Liver (tissue), 3 donors: ENCODE measurements around the gene MIPEP.

Source experiments
- CTCF ChIP-seq: fragments of 150-350 bp; IDR thresholded peaks from 2 replicates; pipeline ENCODE4 v1.5.1; 2017; ENCODE audit warnings: improper control_type of control experiment, low read depth, low read length; ENCODE audit not compliant: missing input control
- EGR1 ChIP-seq, 2 donors: IDR thresholded peaks; 2 replicates each; pipeline ENCODE4 v1.6.1; 2016 to 2018; ENCODE audit warnings: antibody characterized with exemption in 2 of 2, low read depth in 2 of 2
- FOXA1 ChIP-seq: IDR thresholded peaks from 2 replicates; pipeline ENCODE4 v1.6.1; 2016; ENCODE audit warnings: antibody characterized with exemption
- GABPA ChIP-seq, 2 donors: IDR thresholded peaks in 1 of 2; conservative IDR thresholded peaks in 1 of 2; 2 replicates each; pipeline ENCODE4 v1.6.1; 2016; ENCODE audit warnings: antibody characterized with exemption in 2 of 2, mild to moderate bottlenecking in 1 of 2, moderate library complexity in 1 of 2
- HNF4A ChIP-seq, 2 donors: conservative IDR thresholded peaks; 2 replicates each; pipeline ENCODE4 v1.6.1; 2016; ENCODE audit warnings: antibody characterized with exemption in 2 of 2, mild to moderate bottlenecking in 2 of 2
- JUND ChIP-seq, 2 donors: IDR thresholded peaks; 2 replicates each; pipeline ENCODE4 v1.6.1; 2016; ENCODE audit warnings: antibody characterized with exemption in 2 of 2
- MAX ChIP-seq: IDR thresholded peaks from 2 replicates; pipeline ENCODE4 v1.6.1; 2016; ENCODE audit warnings: antibody characterized with exemption
- RAD21 ChIP-seq, 2 donors: IDR thresholded peaks; 2 replicates each; pipeline ENCODE4 v1.6.1; 2016; ENCODE audit warnings: antibody characterized with exemption in 2 of 2, mild to moderate bottlenecking in 2 of 2
- REST ChIP-seq: IDR thresholded peaks from 2 replicates; pipeline ENCODE4 v1.6.1; 2016; ENCODE audit warnings: antibody characterized with exemption, mild to moderate bottlenecking
- RXRA ChIP-seq, 2 donors: IDR thresholded peaks; 2 replicates each; pipeline ENCODE4 v1.6.1; 2017 to 2018; ENCODE audit warnings: antibody characterized with exemption in 2 of 2, mild to moderate bottlenecking in 1 of 2
- SP1 ChIP-seq: IDR thresholded peaks from 2 replicates; pipeline ENCODE4 v1.6.1; 2018; ENCODE audit warnings: antibody characterized with exemption, mild to moderate bottlenecking
- TAF1 ChIP-seq: conservative IDR thresholded peaks from 2 replicates; pipeline ENCODE4 v1.6.1; 2016; ENCODE audit warnings: antibody characterized with exemption, mild to moderate bottlenecking
- ZBTB33 ChIP-seq: IDR thresholded peaks from 2 replicates; pipeline ENCODE4 v1.6.1; 2016; ENCODE audit warnings: antibody characterized with exemption
- donor health status: healthy.
- donor health status: healthy.

- TF ChIP-seq REST, result no peak
- no peak for TF ChIP-seq CTCF
- TF ChIP-seq SP1, result no peak
- TF ChIP-seq TAF1, result no peak
- no peak for TF ChIP-seq MAX
- TF ChIP-seq RAD21 (IDR thresholded peaks at IDR 0.05), result no peak
- no peak for TF ChIP-seq ZBTB33
- no peak for TF ChIP-seq GABPA (IDR thresholded peaks at IDR 0.05 in 1 of 2, conservative IDR thresholded peaks at IDR 0.05 in 1 of 2)
- TF ChIP-seq JUND (IDR thresholded peaks at IDR 0.05), result no peak
- no peak for TF ChIP-seq RXRA (IDR thresholded peaks at IDR 0.05)
- no peak for TF ChIP-seq EGR1 (IDR thresholded peaks at IDR 0.05; ENCODE audit: low read depth in 2 of 2)
- TF ChIP-seq FOXA1, result no peak
- no peak for TF ChIP-seq HNF4A (conservative IDR thresholded peaks at IDR 0.05)
These were observed 60.3 kb downstream of the MIPEP start for GRCh38 chr13:23828866-23829265.
